CD14-positive monocyte (primary cell): Measurements from ENCODE around the gene SV2B. TPM values are rescaled to one million over a fixed set of nuclear protein-coding genes. Genes with fewer than 3 reads are reported as not detected.

Experiments
- DNase-seq, 3 donors: peaks; one replicate each; pipeline ENCODE4 v3.0.0-alpha.2; 2011 to 2022
- H2AFZ ChIP-seq: 2 replicates; pipeline ENCODE4 v1.6.0; 2012; ENCODE audit warnings: mild to moderate bottlenecking, low read depth, low read length, inconsistent platforms; ENCODE audit not compliant: insufficient read depth, poor library complexity, severe bottlenecking
- H3K27ac ChIP-seq, 2 donors: 1 replicate in 1 of 2; 2 replicates in 1 of 2; pipeline ENCODE4 v1.5.1; 2012 to 2013; ENCODE audit warnings: low read length in 2 of 2, control low read depth in 1 of 2, inconsistent platforms in 1 of 2, low read depth in 1 of 2, mild to moderate bottlenecking in 1 of 2
- H3K27me3 ChIP-seq, 2 donors: one replicate each; pipeline versions ENCODE4 v1.6.0 to v1.6.1; 2011 to 2013; ENCODE audit warnings: low read length in 2 of 2; ENCODE audit not compliant: control insufficient read depth in 2 of 2, insufficient read depth in 2 of 2
- H3K36me3 ChIP-seq, 2 donors: replicated peaks in 1 of 2; 1 replicate in 1 of 2; 2 replicates in 1 of 2; pipeline versions ENCODE4 v1.5.1 to v1.6.1; 2012 to 2013; ENCODE audit warnings: low read length in 2 of 2, control low read depth in 1 of 2, inconsistent platforms in 1 of 2, mild to moderate bottlenecking in 1 of 2; ENCODE audit not compliant: insufficient read depth in 2 of 2, control insufficient read depth in 1 of 2
- H3K4me1 ChIP-seq, 2 donors: 1 replicate in 1 of 2; 2 replicates in 1 of 2; pipeline versions ENCODE4 v1.5.1 to v1.6.1; 2012 to 2013; ENCODE audit warnings: low read length in 2 of 2, control low read depth in 1 of 2, inconsistent platforms in 1 of 2, mild to moderate bottlenecking in 1 of 2, moderate library complexity in 1 of 2; ENCODE audit not compliant: insufficient read depth in 2 of 2, control insufficient read depth in 1 of 2
- H3K4me2 ChIP-seq: replicated peaks from 2 replicates; pipeline ENCODE3; 2012; ENCODE audit warnings: low read length, moderate library complexity, mild to moderate bottlenecking; ENCODE audit not compliant: poor library complexity, severe bottlenecking; ENCODE audit errors: extremely low read depth
- H3K4me3 ChIP-seq, 3 experiments: fragments of 200-600 bp in 1 of 3; sonication (generic) in 1 of 3; replicated peaks in 1 of 3; 1 replicate in 2 of 3; 2 replicates in 1 of 3; pipeline ENCODE4 v1.5.1; 2011 to 2013; ENCODE audit warnings: low read length in 3 of 3, mild to moderate bottlenecking in 3 of 3, control low read depth in 2 of 3, low read depth in 2 of 3, inconsistent platforms in 1 of 3, moderate library complexity in 1 of 3
- H3K79me2 ChIP-seq: 2 replicates; pipeline ENCODE4 v1.6.0; 2012; ENCODE audit warnings: mild to moderate bottlenecking, control low read depth, inconsistent platforms, low read length, moderate library complexity; ENCODE audit not compliant: insufficient read depth
- H3K9ac ChIP-seq: 2 replicates; pipeline ENCODE4 v1.6.0; 2017; ENCODE audit warnings: low read length, mild to moderate bottlenecking; ENCODE audit not compliant: insufficient read depth, poor library complexity, severe bottlenecking
- H3K9me3 ChIP-seq, 2 donors: replicated peaks in 1 of 2; 1 replicate in 1 of 2; 2 replicates in 1 of 2; pipeline versions ENCODE4 v1.5.1 to v1.6.1; 2012 to 2013; ENCODE audit warnings: low read length in 2 of 2, control low read depth in 1 of 2; ENCODE audit not compliant: control insufficient read depth in 1 of 2, insufficient read depth in 1 of 2
- H4K20me1 ChIP-seq: 2 replicates; pipeline ENCODE4 v1.6.0; 2012; ENCODE audit warnings: mild to moderate bottlenecking, low read length, control low read depth, moderate library complexity; ENCODE audit not compliant: insufficient read depth
- H3K27ac Mint-ChIP-seq, 7 donors: one replicate each; pipeline ENCODE4 v1.8.0; 2020; ENCODE audit warnings: mild to moderate bottlenecking in 7 of 7, mixed read lengths in 7 of 7, moderate library complexity in 6 of 7, inconsistent platforms in 2 of 7
- H3K27me3 Mint-ChIP-seq, 3 donors: one replicate each; pipeline ENCODE4 v1.8.0; 2021 to 2022; ENCODE audit warnings: low read depth in 3 of 3, mild to moderate bottlenecking in 3 of 3, mixed read lengths in 3 of 3, moderate library complexity in 3 of 3, inconsistent platforms in 1 of 3
- H3K36me3 Mint-ChIP-seq, 2 donors: one replicate each; pipeline ENCODE4 v1.8.0; 2020; ENCODE audit warnings: mixed read lengths in 2 of 2, inconsistent platforms in 1 of 2, mild to moderate bottlenecking in 1 of 2
- H3K4me1 Mint-ChIP-seq: one replicate; pipeline ENCODE4 v1.8.0; 2020; ENCODE audit warnings: mild to moderate bottlenecking, mixed read lengths
- H3K4me3 Mint-ChIP-seq, 2 donors: one replicate each; pipeline ENCODE4 v1.8.0; 2020; ENCODE audit warnings: mild to moderate bottlenecking in 2 of 2, mixed read lengths in 2 of 2, moderate library complexity in 1 of 2
- H3K9me3 Mint-ChIP-seq, 7 donors: one replicate each; pipeline ENCODE4 v1.8.0; 2020 to 2022; ENCODE audit warnings: mixed read lengths in 7 of 7, mild to moderate bottlenecking in 6 of 7, moderate library complexity in 6 of 7, inconsistent platforms in 2 of 7
- WGBS: methylation state at CpG from one replicate; pipeline ENCODE4 v1.1.5; 2013; ENCODE audit warnings: missing lambda C conversion rate; ENCODE audit not compliant: insufficient coverage; 5-methylcytosine and 5-hydroxymethylcytosine counted together
- intact Hi-C, 2 donors: fragments of 100-400 bp; cut with micrococcal nuclease; formaldehyde crosslinking; loops; one replicate each; pipeline versions ENCODE4 v1.15.0 to v1.15.1; 2023
- polyA plus RNA-seq, 3 donors: library from polyadenylated mRNA; depleted of rRNA in 1 of 3; unstranded in 2 of 3; stranded (reverse) in 1 of 3; fragments of 300-500 nt in 2 of 3; fragments of >200 nt in 1 of 3; fragmentation: Illumina TruSeq in 2 of 3; gene quantifications; 1 replicate in 2 of 3; 2 replicates in 1 of 3; pipeline ENCODE4 v1.2.3, GENCODE V29; 2012 to 2021
- TF ChIP-seq, protein P1 (sequence below): fragments of 200-600 bp; IDR thresholded peaks from one replicate; pipeline ENCODE4 v1.8.0; 2022; ENCODE audit warnings: antibody characterized with exemption, mild to moderate bottlenecking

SV2B gene
- polyA plus RNA-seq, 3 donors, result not detected

- 87% methylated on average over 3 of the region's 5 CpGs for WGBS
- DNase-seq, result no peak
- H3K4me2 ChIP-seq, result no peak overlapping the region
- no peak overlapping the region for H3K4me3 Mint-ChIP-seq
- H3K4me3 ChIP-seq, result no peak overlapping the region
- peaks cover 5 to 8% of the 10 kb centered on the region in 2 donors for H3K27me3 ChIP-seq
- H3K9ac ChIP-seq, result no peak overlapping the region
- H3K36me3 Mint-ChIP-seq, result no peaks in the 10 kb centered on the region
- no peak overlapping the region for H2AFZ ChIP-seq
- no peaks in the 10 kb centered on the region for H3K9me3 ChIP-seq
- peaks cover 0 to 3% (median 0%) of the 10 kb centered on the region in 7 donors for H3K9me3 Mint-ChIP-seq
- no peaks in the 10 kb centered on the region for H3K4me1 Mint-ChIP-seq
- H3K27ac ChIP-seq, result no peak overlapping the region
- H3K79me2 ChIP-seq, result no peaks in the 10 kb centered on the region
- TF ChIP-seq, protein P1, sequence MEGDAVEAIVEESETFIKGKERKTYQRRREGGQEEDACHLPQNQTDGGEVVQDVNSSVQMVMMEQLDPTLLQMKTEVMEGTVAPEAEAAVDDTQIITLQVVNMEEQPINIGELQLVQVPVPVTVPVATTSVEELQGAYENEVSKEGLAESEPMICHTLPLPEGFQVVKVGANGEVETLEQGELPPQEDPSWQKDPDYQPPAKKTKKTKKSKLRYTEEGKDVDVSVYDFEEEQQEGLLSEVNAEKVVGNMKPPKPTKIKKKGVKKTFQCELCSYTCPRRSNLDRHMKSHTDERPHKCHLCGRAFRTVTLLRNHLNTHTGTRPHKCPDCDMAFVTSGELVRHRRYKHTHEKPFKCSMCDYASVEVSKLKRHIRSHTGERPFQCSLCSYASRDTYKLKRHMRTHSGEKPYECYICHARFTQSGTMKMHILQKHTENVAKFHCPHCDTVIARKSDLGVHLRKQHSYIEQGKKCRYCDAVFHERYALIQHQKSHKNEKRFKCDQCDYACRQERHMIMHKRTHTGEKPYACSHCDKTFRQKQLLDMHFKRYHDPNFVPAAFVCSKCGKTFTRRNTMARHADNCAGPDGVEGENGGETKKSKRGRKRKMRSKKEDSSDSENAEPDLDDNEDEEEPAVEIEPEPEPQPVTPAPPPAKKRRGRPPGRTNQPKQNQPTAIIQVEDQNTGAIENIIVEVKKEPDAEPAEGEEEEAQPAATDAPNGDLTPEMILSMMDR, result no peak
- H3K27me3 Mint-ChIP-seq, result peaks cover 7 to 23% (median 9%) of the 10 kb centered on the region in 3 donors
- H3K4me1 ChIP-seq, result no peaks in the 10 kb centered on the region
- H4K20me1 ChIP-seq, result no peaks in the 10 kb centered on the region
- no peak overlapping the region for H3K27ac Mint-ChIP-seq
- intact Hi-C loops, result no loop called here
- no peaks in the 10 kb centered on the region for H3K36me3 ChIP-seq
Measured at GRCh38 chr15:91196768-91197167, 96.7 kb downstream of the SV2B start.

- Mint-ChIP-seq H3K36me3 (no peaks in the 10 kb centered on the region), H3K4me3 (no peak overlapping the region), H3K9me3 (peaks cover 0 to 3% (median 0%) of the 10 kb centered on the region in 7 donors), H3K27me3 (peaks cover 0 to 17% (median 8%) of the 10 kb centered on the region in 3 donors), H3K4me1 (no peaks in the 10 kb centered on the region), H3K27ac (no peak overlapping the region)
- TF ChIP-seq, protein P1, result no peak
- Histone ChIP-seq H2AFZ (no peak overlapping the region), H3K4me1 (no peaks in the 10 kb centered on the region), H3K36me3 (no peaks in the 10 kb centered on the region), H3K27ac (no peak overlapping the region), H3K4me2 (no peak overlapping the region), H3K27me3 (no peaks in the 10 kb centered on the region), H4K20me1 (no peaks in the 10 kb centered on the region), H3K9me3 (no peaks in the 10 kb centered on the region), H3K4me3 (no peak overlapping the region), H3K9ac (no peak overlapping the region), H3K79me2 (no peaks in the 10 kb centered on the region)
- DNase-seq, result no peak
- intact Hi-C loops, result no loop called here
- WGBS, result 92% methylated on average over 6 of the region's 7 CpGs
Measured at GRCh38 chr15:91199511-91199910, 99.5 kb downstream of the SV2B start.
